Erythroblast (primary cell): Measurements from ENCODE around the gene CISTR.
"Not testable (repeated sequence)": the region's sequence is repeated elsewhere in the genome, so short reads cannot be mapped to it uniquely, and the experiment has no call there.

ENCODE experiments used
- DNase-seq, 2 experiments: peaks; one replicate each; lab custom pipeline; 2025; lab: John Stamatoyannopoulos, UW
- GATA1 ChIP-seq: IDR thresholded peaks from 2 replicates; pipeline ENCODE4 v1.6.1; 2011; ENCODE audit warnings: low read depth, mild to moderate bottlenecking, control low read depth, low read length, moderate library complexity
- POLR2A ChIP-seq: IDR thresholded peaks from 2 replicates; pipeline ENCODE4 v1.6.1; 2011; ENCODE audit warnings: mild to moderate bottlenecking, low read length

The CISTR gene

GRCh38 chr12:53751336-53752191 lies at the start of gene CISTR:
TSS of gene CISTR (minus strand) at chr12:53751979.
- no peak for TF ChIP-seq GATA1

DNA sequence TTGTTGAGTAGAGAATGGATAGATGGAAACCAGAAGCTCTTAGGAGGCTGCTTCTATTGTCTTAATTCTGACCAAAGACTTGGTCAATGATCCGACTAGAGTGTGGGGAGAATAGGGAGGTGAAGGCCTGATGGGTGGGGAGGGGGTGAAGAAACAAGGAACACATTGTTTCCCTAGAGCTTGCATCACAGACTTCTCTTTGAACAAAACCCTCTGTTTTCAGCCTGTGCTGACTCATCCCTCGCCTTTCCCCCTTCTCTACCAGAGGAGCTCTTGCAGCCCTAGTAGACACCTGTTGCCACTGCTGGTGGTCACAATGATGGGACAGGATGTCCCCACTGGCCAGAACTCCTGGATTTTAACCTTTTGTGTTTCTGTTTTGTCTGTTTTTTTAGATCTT lies 46.8 kb upstream of the CISTR start:
- no peak for TF ChIP-seq GATA1
- no peak for TF ChIP-seq POLR2A
- DNase-seq: no peak

More at GRCh38 chr12:53751336-53752191, at the start of gene CISTR:
- no peak for DNase-seq

DNA sequence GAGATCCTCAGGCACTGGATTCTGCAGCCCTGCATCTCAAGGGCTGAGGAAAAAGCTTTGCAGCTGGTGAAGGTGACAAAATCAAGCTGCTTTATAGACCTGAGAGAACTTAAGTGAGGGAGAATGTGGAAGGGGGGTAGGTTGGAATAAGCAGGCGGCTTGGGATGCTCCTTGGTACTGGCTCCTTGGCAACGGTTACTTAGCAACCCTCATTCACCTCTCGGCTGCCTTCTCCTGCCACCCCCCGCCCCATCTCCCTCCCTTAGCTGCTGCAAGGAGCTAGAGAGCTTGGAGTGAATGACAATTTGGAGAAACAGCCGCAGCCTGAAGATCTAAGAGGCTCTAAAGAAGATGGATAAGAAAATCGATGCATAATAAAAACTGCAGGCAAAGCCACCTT lies 44.1 kb upstream of the CISTR start:
- TF ChIP-seq GATA1 (no peak), POLR2A (no peak)
- no peak for DNase-seq

GRCh38 chr12:53793221-53793620 lies 41.4 kb upstream of the CISTR start:
- TF ChIP-seq POLR2A: no peak
- no peak for TF ChIP-seq GATA1
- DNase-seq: no peak

- TF ChIP-seq GATA1 (no peak), POLR2A (no peak)
Observed at GRCh38 chr12:53791735-53792326, 40.1 kb upstream of the CISTR start.

DNA sequence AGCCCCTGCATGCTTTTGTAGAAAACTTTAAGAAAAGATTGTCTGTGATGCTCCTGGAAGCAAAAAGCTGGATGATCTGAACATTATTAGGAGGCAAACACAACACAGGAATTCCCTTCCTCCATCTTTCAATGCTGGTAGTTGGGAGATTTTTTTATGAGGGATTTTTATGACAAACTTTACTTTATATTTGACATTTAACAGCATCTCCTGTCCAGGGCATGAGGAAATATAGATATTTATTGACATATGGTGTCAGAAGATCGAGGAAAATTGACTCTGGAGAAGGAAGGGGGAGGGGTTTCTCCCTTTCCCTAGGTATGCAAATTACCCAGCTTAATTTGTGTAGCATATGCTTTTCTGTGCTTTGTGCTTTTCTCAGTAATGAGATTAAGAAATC lies 37.8 kb upstream of the CISTR start:
- no peak for TF ChIP-seq POLR2A
- TF ChIP-seq GATA1: no peak
- no peak for DNase-seq

More at GRCh38 chr12:53791735-53792326, 40.1 kb upstream of the CISTR start:
- peak; percentile 33 to 58 for DNase-seq

- TF ChIP-seq POLR2A: no peak
Observed at GRCh38 chr12:53788892-53789291, 37.1 kb upstream of the CISTR start.

GRCh38 chr12:53786411-53786810 lies 34.6 kb upstream of the CISTR start:
- no peak for TF ChIP-seq POLR2A
- no peak for TF ChIP-seq GATA1
- no peak for DNase-seq

More at GRCh38 chr12:53788892-53789291, 37.1 kb upstream of the CISTR start:
- no peak for DNase-seq

- TF ChIP-seq POLR2A: no peak
- TF ChIP-seq GATA1: no peak
Observed at GRCh38 chr12:53785161-53785560, 33.4 kb upstream of the CISTR start.

DNA sequence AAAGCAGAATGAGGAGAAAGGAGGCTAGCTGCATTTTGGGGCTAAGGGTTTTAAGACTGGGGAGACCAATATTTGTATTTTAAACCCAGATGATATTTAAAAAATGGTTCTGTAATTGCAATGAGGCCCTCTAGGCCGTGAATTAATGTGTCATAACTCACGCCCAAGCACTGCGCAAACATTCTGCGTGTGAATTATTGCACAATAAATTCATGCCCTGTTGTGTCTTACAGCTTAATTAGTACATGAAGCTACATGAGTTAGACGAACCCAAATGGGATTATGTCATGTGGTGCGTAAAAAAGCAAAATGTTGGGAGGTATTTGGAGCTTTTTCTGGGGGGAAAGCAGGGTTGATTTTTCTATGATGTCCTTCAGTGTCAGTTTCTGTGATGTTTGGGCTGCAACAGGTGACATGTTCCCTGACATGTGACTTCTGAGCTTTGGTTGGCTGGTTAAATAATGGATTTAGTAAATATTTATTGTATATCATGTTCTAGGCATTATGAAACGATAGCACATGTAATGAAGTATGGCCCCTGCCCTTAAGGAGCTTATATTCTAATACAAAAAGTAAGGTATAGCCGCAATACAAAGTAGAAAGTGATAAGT lies 30.4 kb upstream of the CISTR start:
- no peak for TF ChIP-seq GATA1
- TF ChIP-seq POLR2A: no peak
- no peak for DNase-seq

More at GRCh38 chr12:53785161-53785560, 33.4 kb upstream of the CISTR start:
- DNase-seq: no peak

DNA sequence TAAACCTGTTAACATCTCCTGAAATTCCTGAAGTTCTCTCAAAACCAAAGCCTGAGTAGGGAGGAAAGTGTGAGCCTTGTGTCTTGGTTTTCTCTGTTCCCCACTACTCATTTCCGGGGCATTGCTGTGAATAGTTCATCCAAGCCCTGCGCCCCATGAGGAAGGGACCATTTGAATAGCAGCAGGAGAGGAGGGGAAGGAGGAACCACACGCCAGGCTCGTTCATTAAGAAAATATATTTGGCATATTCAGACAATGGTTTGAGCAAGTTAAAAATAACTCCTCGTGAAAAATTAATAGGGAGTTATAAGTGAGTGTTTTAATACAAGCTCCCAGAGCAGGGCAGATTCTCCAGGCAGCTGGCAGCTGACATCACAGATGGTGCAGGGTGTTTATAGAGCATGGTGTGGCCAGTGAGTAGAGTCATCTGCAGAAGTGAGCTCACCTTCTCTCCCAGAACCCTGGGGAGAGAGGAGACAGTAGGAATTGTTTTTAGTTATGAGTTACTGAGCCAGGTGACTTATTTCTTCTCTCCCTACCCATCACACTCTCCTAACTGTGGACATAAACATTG lies 29.5 kb upstream of the CISTR start:
- DNase-seq: no peak
- TF ChIP-seq GATA1: no peak
- TF ChIP-seq POLR2A: no peak

GRCh38 chr12:53780323-53780722 lies 28.5 kb upstream of the CISTR start:
- DNase-seq: no peak
- TF ChIP-seq GATA1 (no peak), POLR2A (no peak)

DNA sequence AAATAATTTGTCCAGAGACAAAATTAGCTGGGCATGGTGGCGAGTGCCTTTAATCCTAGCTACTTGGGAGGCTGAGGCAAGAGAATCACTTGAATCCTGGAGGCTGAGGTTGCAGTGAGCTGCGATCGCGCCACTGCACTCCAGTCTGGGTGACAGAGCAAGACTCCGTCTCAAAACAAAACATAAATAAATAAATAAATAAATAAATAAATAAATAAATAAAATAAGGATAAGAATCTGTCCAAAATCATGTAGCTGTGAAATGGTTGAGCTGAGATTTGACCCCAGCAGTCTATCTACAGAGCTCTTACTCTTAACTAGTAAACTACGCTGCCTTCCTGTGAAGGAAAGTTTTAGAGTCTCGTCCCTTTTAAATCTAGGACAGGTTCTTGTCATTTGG lies 27.9 kb upstream of the CISTR start:
- not testable (repeated sequence) for DNase-seq

DNA sequence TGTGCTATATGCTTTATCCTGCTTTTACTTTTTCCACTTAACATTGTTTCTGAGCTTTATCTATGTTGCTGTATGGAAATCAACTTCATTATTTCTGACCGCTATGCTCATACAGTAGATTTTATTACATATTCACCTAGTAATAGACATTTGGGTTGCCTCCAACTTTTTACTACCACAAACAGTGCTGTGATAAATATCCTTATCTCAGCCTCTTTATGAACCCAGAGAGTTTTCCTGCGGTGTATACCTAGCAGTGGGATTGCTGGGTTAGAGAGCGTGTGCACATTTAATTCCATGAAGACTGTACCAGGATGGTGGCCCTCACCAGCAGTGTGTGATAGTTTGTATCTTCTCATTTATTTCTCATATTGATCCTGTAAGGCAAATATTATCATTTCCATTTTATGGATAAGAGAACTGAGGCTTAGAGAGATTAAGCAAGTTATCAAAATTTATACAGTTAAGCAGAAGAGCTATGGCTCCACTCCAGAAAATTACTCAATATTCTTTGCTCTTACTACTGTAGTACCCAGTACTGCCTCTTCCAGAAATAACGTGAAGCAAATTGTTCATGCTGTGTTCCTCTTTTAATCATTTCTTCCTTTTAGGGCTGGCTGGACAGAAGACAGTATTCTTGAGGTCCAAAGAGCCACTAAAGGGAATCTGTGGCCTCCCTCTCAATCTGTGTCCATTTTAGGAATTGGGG lies 26.3 kb upstream of the CISTR start:
- DNase-seq: no peak
- TF ChIP-seq POLR2A (no peak), GATA1 (no peak)
